Right lobe of liver (tissue), 4 donors: ENCODE data around the gene RPS28.

Experiments
- CTCF ChIP-seq, 4 donors: fragments of 200-600 bp in 3 of 4; fragments of 450-650 bp in 1 of 4; IDR thresholded peaks; one replicate each; pipeline versions ENCODE4 v1.5.1 to v1.8.0; 2016 to 2022; ENCODE audit warnings: antibody characterized with exemption in 4 of 4, mild to moderate bottlenecking in 2 of 4
- POLR2A ChIP-seq: fragments of 450-650 bp; IDR thresholded peaks from one replicate; pipeline ENCODE4 v1.6.1; 2017; ENCODE audit warnings: antibody characterized with exemption, mild to moderate bottlenecking
- donor health status: DM: no; HTN: no; CAD: no.
- donor health status: DM: no; HTN: no; CAD: no.
- donor health status: DM: no; HTN: yes; CAD: no.

- TF ChIP-seq CTCF (IDR thresholded peaks at IDR 0.05) (no peak), POLR2A (no peak)
Observed at GRCh38 chr19:8325454-8325853, 4.2 kb downstream of the RPS28 start.
